Sigmoid colon (tissue), 7 donors: Measurements from ENCODE around the gene ZFP91. TPM values are rescaled to one million over a fixed set of nuclear protein-coding genes. Genes with fewer than 3 reads are reported as not detected.

Source experiments
- DNase-seq: peaks from one replicate; pipeline ENCODE4 v3.0.0-alpha.2; 2019
- H3K27ac ChIP-seq, 4 donors: fragments of 200-600 bp; sonication (generic); one replicate each; pipeline ENCODE4 v1.5.1; 2016 to 2019; ENCODE audit warnings: mild to moderate bottlenecking in 1 of 4
- H3K27me3 ChIP-seq, 3 donors: fragments of 200-600 bp; sonication (generic); one replicate each; pipeline ENCODE4 v1.5.1; 2019; ENCODE audit warnings: mild to moderate bottlenecking in 1 of 3
- H3K36me3 ChIP-seq, 4 donors: fragments of 200-600 bp; sonication (generic); one replicate each; pipeline ENCODE4 v1.5.1; 2016 to 2019
- H3K4me1 ChIP-seq, 4 donors: fragments of 200-600 bp; sonication (generic); one replicate each; pipeline ENCODE4 v1.5.1; 2017 to 2019
- H3K4me3 ChIP-seq, 4 donors: fragments of 200-600 bp; sonication (generic); one replicate each; pipeline ENCODE4 v1.5.1; 2017 to 2019; ENCODE audit warnings: mild to moderate bottlenecking in 2 of 4, moderate library complexity in 1 of 4
- H3K9me3 ChIP-seq, 4 donors: fragments of 200-600 bp in 3 of 4; sonication (generic) in 3 of 4; one replicate each; pipeline versions ENCODE4 v1.5.1 to v1.6.1; 2013 to 2019
- CTCF ChIP-seq, 4 experiments: fragments of 450-650 bp in 3 of 4; fragments of 200-600 bp in 1 of 4; IDR thresholded peaks; one replicate each; pipeline ENCODE4 v1.5.1; 2016 to 2019; ENCODE audit warnings: antibody characterized with exemption in 4 of 4, mild to moderate bottlenecking in 3 of 4, moderate library complexity in 2 of 4
- EP300 ChIP-seq, 4 donors: sonication (generic); formaldehyde crosslinking; IDR thresholded peaks; one replicate each; pipeline ENCODE4 v1.6.1; 2017; ENCODE audit warnings: antibody characterized with exemption in 4 of 4
- POLR2A ChIP-seq, 2 donors: fragments of 450-650 bp; IDR thresholded peaks; one replicate each; pipeline ENCODE4 v1.6.1; 2016; ENCODE audit warnings: antibody characterized with exemption in 2 of 2, mild to moderate bottlenecking in 2 of 2, moderate library complexity in 2 of 2
- POLR2AphosphoS5 ChIP-seq, 4 donors: sonication (generic); formaldehyde crosslinking; IDR thresholded peaks; one replicate each; pipeline ENCODE4 v1.6.1; 2017; ENCODE audit warnings: antibody characterized with exemption in 4 of 4
- WGBS, 2 donors: extraction: QIAGEN DNeasy Blood & Tissue Kit; methylation state at CpG; one replicate each; pipeline ENCODE4 v1.1.7; 2013; 5-methylcytosine and 5-hydroxymethylcytosine counted together
- intact Hi-C: fragments of 100-400 bp; cut with DNase I; formaldehyde crosslinking; loops from one replicate; pipeline ENCODE4 v1.15.1; 2023
- polyA plus RNA-seq, 3 donors: library from polyadenylated mRNA; stranded (reverse); fragments of 200-250 nt; gene quantifications; one replicate each; pipeline ENCODE4 v1.2.3, GENCODE V29; 2013
- total RNA-seq, 4 donors: library from RNA; depleted of rRNA; stranded (reverse); fragments of >200 nt; gene quantifications; one replicate each; pipeline ENCODE4 v1.1.0, GENCODE V29; 2016
- donor health status: healthy with polysubstance abuse.
- donor health status: Bipolar disorder and iron deficiency.
- donor health status: healthy.

Gene ZFP91
- total and polyA plus RNA-seq, 7 donors: 31.6 to 77.4 (median 68.4) TPM

GRCh38 chr11:58654908-58655296, 76.0 kb downstream of the ZFP91 start:
- intact Hi-C loops: no loop called here
- no peak overlapping the region for H3K4me3 ChIP-seq
- DNase-seq: no peak
- no peaks in the 10 kb centered on the region for H3K36me3 ChIP-seq
- no peak for TF ChIP-seq POLR2A (IDR thresholded peaks at IDR 0.05)
- TF ChIP-seq EP300 (IDR thresholded peaks at IDR 0.05): no peak
- no peak for TF ChIP-seq CTCF (IDR thresholded peaks at IDR 0.05)
- TF ChIP-seq POLR2AphosphoS5 (IDR thresholded peaks at IDR 0.05): no peak
- no peaks in the 10 kb centered on the region for H3K9me3 ChIP-seq
- no peak overlapping the region for H3K27ac ChIP-seq
- peaks cover 0 to 3% (median 0%) of the 10 kb centered on the region in 4 donors for H3K4me1 ChIP-seq
- H3K27me3 ChIP-seq: no peaks in the 10 kb centered on the region
- 94 to 100% methylated on average over 1 of the region's 1 CpG for WGBS, 2 donors

GRCh38 chr11:58656348-58656747, 77.5 kb downstream of the ZFP91 start:
- no peaks in the 10 kb centered on the region for H3K9me3 ChIP-seq
- DNase-seq: no peak
- no peak overlapping the region for H3K4me3 ChIP-seq
- no peak for TF ChIP-seq EP300 (IDR thresholded peaks at IDR 0.05)
- no peak for TF ChIP-seq CTCF (IDR thresholded peaks at IDR 0.05)
- TF ChIP-seq POLR2A (IDR thresholded peaks at IDR 0.05): no peak
- no peak for TF ChIP-seq POLR2AphosphoS5 (IDR thresholded peaks at IDR 0.05)
- no peak overlapping the region for H3K27ac ChIP-seq
- WGBS, 2 donors: 94 to 99% methylated on average over 2 of the region's 2 CpGs
- no peaks in the 10 kb centered on the region for H3K36me3 ChIP-seq
- H3K4me1 ChIP-seq: peaks cover 0 to 3% (median 0%) of the 10 kb centered on the region in 4 donors
- intact Hi-C loops: no loop called here
- H3K27me3 ChIP-seq: no peaks in the 10 kb centered on the region

- Histone ChIP-seq H3K9me3 (no peaks in the 10 kb centered on the region), H3K4me1 (peaks cover 0 to 3% (median 0%) of the 10 kb centered on the region in 4 donors), H3K27ac (no peak overlapping the region), H3K4me3 (no peak overlapping the region), H3K36me3 (no peaks in the 10 kb centered on the region), H3K27me3 (no peaks in the 10 kb centered on the region)
- WGBS, 2 donors: 85 to 87% methylated on average over 3 of the region's 3 CpGs
- TF ChIP-seq CTCF (IDR thresholded peaks at IDR 0.05) (no peak), POLR2A (IDR thresholded peaks at IDR 0.05) (no peak), POLR2AphosphoS5 (IDR thresholded peaks at IDR 0.05) (no peak), EP300 (IDR thresholded peaks at IDR 0.05) (no peak)
- DNase-seq: no peak
- intact Hi-C loops: no loop called here
Observed at GRCh38 chr11:58658623-58659022, 79.8 kb downstream of the ZFP91 start.

GRCh38 chr11:58659404-58659803, 80.5 kb downstream of the ZFP91 start:
- intact Hi-C loops: no loop called here

More at GRCh38 chr11:58659404-58659803, 80.5 kb downstream of the ZFP91 start:
- TF ChIP-seq POLR2AphosphoS5 (IDR thresholded peaks at IDR 0.05): no peak
- no peak for TF ChIP-seq POLR2A (IDR thresholded peaks at IDR 0.05)
- TF ChIP-seq EP300 (IDR thresholded peaks at IDR 0.05): no peak
- no peak for TF ChIP-seq CTCF (IDR thresholded peaks at IDR 0.05)
- no peaks in the 10 kb centered on the region for H3K4me1 ChIP-seq
- 3 to 48% methylated on average over 2 of the region's 2 CpGs for WGBS, 2 donors
- H3K9me3 ChIP-seq: no peaks in the 10 kb centered on the region
- H3K36me3 ChIP-seq: no peaks in the 10 kb centered on the region
- H3K4me3 ChIP-seq: no peak overlapping the region
- H3K27ac ChIP-seq: no peak overlapping the region
- no peak for DNase-seq
- H3K27me3 ChIP-seq: no peaks in the 10 kb centered on the region
